ENCODE data around the gene HIVEP3.

DNA sequence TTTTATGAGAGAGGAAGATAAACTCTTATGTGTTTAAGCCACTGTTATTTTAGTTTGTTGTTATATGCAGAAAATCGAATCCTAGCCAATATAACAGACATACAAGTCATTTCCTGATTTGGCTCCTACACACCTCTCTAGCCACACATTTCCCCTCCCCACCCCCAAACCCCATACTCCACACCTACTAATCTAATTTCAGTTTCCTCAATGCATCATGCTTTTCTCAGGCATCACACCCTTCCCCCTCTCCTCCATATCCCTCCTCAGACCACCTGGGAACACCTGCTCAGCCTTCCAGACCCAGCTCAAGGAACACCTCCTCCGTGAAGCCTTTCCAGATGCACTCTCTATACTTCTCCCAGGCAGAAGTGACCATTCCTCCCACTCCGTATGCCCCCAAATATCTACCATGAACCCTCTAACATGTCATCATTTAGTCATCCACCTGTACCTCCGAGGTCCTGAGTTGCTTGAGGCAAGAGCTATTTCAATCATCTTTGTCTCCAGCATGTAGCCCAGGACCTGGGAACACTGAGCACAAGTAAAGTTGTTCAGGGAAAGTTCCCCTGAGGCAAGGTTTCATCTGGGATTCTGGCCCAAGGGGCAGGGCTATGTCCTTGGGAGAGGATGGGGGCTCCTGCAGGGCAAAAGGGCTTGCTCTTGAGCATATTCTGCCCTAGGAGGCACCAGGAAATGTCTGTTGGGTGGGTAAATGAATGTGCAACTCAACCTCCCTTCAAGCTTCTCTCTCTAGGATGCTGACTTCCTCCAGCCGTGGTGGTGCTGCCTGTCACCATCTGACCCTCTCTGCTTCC is 126.8 kb downstream of the HIVEP3 start:
- TF ChIP-seq, protein P1, sequence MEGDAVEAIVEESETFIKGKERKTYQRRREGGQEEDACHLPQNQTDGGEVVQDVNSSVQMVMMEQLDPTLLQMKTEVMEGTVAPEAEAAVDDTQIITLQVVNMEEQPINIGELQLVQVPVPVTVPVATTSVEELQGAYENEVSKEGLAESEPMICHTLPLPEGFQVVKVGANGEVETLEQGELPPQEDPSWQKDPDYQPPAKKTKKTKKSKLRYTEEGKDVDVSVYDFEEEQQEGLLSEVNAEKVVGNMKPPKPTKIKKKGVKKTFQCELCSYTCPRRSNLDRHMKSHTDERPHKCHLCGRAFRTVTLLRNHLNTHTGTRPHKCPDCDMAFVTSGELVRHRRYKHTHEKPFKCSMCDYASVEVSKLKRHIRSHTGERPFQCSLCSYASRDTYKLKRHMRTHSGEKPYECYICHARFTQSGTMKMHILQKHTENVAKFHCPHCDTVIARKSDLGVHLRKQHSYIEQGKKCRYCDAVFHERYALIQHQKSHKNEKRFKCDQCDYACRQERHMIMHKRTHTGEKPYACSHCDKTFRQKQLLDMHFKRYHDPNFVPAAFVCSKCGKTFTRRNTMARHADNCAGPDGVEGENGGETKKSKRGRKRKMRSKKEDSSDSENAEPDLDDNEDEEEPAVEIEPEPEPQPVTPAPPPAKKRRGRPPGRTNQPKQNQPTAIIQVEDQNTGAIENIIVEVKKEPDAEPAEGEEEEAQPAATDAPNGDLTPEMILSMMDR (IDR thresholded peaks at IDR 0.05; ENCODE audit: borderline replicate concordance, extremely low read depth, low read length, poor library complexity, severe bottlenecking): no peak
- TF ChIP-seq EZH2 (IDR thresholded peaks at IDR 0.05; ENCODE audit: borderline replicate concordance, low read depth, low read length, severe bottlenecking): no peak

Measured in DND-41 (cell line).